ENCODE measurements around the gene ELMO3.

- TF ChIP-seq CTCF (IDR thresholded peaks at IDR 0.05) (no peak), POLR2A (IDR thresholded peaks at IDR 0.05) (no peak)
Observed at GRCh38 chr16:67228905-67229304, 30.0 kb downstream of the ELMO3 start.
